ENCODE measurements around the gene PRKCE.

The PRKCE gene

DNA sequence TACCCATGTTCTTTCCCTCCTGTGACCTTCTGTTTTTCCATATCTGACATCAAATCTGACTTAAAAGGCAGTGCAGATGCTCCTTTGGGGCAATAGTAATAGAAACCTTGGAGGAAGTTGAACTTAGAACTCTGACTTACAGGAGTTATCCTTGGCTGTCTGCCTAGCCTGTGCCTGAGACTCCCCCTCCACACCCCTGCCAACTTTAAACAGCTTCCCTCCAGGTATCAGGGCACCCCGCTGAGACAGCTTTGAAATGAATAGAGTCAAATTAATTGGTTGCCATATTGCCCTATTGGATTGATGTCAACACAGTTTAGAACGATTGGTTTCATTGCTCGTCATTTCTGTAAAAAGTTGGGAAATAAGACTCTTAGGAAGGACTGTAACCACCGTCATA lies 322.0 kb downstream of the PRKCE start:
- H3K4me3 ChIP-seq (ENCODE audit: control insufficient read depth, low read depth, low read length) = no peak overlapping the region
- TF ChIP-seq, protein P1, sequence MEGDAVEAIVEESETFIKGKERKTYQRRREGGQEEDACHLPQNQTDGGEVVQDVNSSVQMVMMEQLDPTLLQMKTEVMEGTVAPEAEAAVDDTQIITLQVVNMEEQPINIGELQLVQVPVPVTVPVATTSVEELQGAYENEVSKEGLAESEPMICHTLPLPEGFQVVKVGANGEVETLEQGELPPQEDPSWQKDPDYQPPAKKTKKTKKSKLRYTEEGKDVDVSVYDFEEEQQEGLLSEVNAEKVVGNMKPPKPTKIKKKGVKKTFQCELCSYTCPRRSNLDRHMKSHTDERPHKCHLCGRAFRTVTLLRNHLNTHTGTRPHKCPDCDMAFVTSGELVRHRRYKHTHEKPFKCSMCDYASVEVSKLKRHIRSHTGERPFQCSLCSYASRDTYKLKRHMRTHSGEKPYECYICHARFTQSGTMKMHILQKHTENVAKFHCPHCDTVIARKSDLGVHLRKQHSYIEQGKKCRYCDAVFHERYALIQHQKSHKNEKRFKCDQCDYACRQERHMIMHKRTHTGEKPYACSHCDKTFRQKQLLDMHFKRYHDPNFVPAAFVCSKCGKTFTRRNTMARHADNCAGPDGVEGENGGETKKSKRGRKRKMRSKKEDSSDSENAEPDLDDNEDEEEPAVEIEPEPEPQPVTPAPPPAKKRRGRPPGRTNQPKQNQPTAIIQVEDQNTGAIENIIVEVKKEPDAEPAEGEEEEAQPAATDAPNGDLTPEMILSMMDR (IDR thresholded peaks at IDR 0.05; ENCODE audit: control insufficient read depth, insufficient read depth, low read depth, low read length, missing control alignments) = no peak
- no peak for DNase-seq (ENCODE audit: low read depth)

DNA sequence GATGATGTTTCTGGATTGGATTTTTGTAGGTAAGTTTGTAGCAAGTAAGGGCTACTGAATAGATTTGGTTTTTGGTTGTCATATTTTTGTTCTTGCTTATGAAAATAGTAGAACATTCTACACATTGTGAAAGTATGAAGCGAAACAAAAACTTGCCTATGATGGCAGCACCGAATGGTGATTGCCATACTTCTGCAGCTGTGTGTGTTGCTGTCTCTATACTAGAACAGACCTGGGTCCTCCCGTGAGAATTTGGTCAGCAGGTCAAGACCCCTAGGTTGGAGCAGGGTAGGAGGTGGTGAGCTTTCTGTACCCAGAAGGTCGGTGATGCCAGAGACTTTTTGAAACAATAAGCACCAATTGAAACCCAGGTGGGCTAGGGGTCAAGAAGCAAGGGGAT lies 322.6 kb downstream of the PRKCE start:
- no peak overlapping the region for H3K4me3 ChIP-seq (ENCODE audit: control insufficient read depth, low read depth, low read length)
- TF ChIP-seq, protein P1 (IDR thresholded peaks at IDR 0.05; ENCODE audit: control insufficient read depth, insufficient read depth, low read depth, low read length, missing control alignments) = no peak
- DNase-seq (ENCODE audit: low read depth) = no peak

DNA sequence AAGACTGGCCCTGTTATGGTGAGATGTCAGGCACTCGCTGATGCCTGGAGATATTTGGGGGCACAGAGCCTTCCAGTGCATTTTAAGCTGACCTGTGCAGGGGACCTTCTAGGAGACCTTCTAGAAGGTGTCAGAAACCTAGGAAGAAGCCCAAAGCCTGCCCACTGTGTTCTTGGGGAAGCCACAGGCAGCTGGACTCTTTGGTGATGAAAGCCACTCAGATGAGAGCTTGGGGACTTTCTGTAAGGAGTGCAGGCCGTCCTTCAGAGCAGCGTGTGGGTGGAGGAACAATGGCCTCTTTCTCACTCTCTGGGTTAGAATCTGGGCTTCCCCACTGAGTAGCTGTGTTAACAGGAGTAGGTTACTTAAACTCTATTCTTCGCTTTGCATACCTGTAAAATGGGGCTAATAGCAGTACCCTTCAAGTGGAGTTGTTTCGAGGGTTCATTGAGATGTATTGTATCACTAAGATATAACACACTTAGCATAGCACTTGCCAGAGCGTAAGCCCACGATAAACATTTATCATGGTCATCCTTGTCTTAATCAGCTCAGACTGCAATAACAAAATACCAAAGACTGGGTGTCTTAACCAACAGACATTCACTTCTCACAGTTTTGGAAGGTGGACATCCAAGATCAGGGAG lies 323.4 kb downstream of the PRKCE start:
- no peak for DNase-seq (ENCODE audit: low read depth)
- TF ChIP-seq, protein P1 (IDR thresholded peaks at IDR 0.05; ENCODE audit: control insufficient read depth, insufficient read depth, low read depth, low read length, missing control alignments) = no peak

DNA sequence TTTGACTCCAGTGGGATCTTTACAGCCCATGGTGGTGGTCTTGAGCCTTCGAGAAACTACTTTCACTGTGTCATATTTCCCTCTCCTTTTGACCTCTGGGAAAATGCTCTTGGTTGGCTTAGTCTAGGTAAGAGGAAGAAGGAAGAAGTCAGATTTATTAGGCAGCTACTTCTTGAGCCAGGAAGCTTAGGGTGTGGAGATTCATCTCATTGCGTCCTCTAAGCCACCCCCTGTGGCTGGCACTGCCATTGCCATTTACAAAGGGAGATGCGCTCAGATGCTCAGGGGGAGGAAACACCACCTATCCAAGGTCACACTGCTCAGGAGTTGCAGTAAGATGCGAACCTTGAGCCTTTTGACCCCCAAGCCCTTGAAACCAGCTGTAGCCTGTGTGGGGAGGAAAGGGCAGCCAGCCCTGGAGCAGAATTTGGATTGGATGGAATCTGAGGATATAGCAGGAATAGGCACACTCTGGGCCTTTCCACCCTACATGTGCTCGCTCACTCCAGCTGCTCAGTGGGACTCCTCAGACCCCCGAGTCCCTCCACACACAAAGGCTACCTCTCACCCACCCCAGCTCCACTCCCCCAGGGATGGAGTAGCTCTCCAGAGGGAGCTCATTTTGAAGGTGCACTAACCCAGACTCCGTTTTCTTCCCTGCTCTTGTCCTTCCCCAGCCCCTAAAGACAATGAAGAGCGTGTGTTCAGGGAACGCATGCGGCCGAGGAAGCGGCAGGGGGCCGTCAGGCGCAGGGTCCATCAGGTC lies 324.5 kb downstream of the PRKCE start:
- no peak for DNase-seq (ENCODE audit: low read depth)
- H3K4me3 ChIP-seq (ENCODE audit: control insufficient read depth, low read depth, low read length) = no peak overlapping the region
- TF ChIP-seq, protein P1 (IDR thresholded peaks at IDR 0.05; ENCODE audit: control insufficient read depth, insufficient read depth, low read depth, low read length, missing control alignments) = no peak

More for the DNA sequence above, 323.4 kb downstream of the PRKCE start:
- H3K4me3 ChIP-seq (ENCODE audit: control insufficient read depth, low read depth, low read length) = no peak overlapping the region

DNA sequence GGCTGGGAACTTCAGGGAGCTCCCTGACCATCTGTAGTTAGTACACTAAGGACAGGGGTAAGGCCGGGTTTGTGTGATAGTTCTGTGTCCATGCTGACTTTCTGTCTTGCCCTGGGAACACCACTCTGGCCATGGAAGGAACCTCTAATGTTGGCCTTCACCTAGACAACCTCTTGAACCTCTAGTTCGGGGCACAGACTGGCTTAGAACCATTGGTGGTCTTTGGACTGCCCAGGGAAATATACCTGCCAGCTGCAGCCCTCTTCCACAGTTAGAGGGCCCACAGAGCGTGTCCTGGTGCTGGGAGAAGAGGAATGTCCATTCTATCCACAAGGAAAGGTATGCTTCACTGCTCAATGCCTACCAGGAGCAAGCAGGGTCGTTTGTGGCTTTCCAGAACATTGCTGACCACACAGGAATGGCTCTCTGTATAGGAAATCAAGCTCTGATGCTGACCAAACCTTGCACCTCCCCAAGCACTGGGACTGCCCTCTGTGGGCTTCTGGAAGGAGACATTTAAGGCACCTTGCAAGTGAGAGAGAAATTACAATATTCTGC lies 326.9 kb downstream of the PRKCE start:
- TF ChIP-seq, protein P1 (IDR thresholded peaks at IDR 0.05; ENCODE audit: control insufficient read depth, insufficient read depth, low read depth, low read length, missing control alignments) = no peak
- DNase-seq (ENCODE audit: low read depth) = no peak
- H3K4me3 ChIP-seq (ENCODE audit: control insufficient read depth, low read depth, low read length) = no peak overlapping the region

DNA sequence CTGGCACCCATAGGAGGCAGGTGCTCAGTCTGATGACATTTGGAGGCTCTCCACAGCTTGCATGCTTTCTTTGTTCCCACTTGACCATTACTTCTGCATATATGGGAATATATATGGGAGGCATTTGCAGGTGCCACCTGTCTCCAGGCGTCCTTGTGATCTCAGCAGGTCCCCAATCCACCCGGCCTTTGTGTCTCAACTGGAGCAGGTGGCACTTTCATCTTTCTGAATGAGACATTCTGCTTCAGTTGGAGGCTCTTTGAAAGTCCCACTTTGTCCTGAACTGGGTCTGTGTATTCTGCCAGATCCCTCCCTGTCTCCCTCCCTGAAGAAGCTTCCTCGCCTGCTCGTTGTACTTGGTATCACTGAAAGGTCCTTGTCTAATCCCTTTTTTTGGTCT lies 327.6 kb downstream of the PRKCE start:
- DNase-seq (ENCODE audit: low read depth) = no peak
- no peak overlapping the region for H3K4me3 ChIP-seq (ENCODE audit: control insufficient read depth, low read depth, low read length)
- TF ChIP-seq, protein P1 (IDR thresholded peaks at IDR 0.05; ENCODE audit: control insufficient read depth, insufficient read depth, low read depth, low read length, missing control alignments) = no peak
